Measurements from ENCODE around the gene FGFR3.

FGFR3 gene

DNA sequence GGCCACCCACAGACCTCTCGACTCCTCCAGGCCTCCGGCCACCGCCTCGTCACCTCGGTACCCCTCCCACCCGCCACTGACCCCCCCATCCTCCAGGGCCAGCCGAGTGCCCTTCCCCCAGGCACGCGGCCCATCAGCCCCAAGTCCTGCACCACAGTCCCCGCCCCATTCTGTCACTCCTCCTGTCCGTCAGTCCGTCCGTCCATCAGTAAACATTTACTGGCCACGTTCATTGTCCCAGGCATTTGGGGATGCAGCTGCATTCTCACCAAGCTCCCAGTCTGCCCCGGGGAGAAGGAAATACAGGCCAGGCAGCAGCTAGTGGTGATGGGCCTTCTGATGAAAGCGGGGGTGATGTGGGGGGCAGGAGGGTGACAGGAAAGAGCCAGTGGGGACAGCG is 35.3 kb upstream of the FGFR3 start:
- no peaks in the 10 kb centered on the region for H3K4me1 ChIP-seq (ENCODE audit: control insufficient read depth, low read depth, low read length)
- WGBS (ENCODE audit: extremely low coverage, insufficient coverage, low lambda C conversion rate): no CpG with 5 or more reads among the region's 17 CpGs
- H3K79me2 ChIP-seq (ENCODE audit: control insufficient read depth, insufficient read depth, low read length): no peaks in the 10 kb centered on the region

GRCh38 chr4:1758306-1759121 is 34.6 kb upstream of the FGFR3 start:
- H2AK5ac ChIP-seq (ENCODE audit: low read length): no peak overlapping the region
- no peak for DNase-seq
- H2BK5ac ChIP-seq (ENCODE audit: low read length): no peak overlapping the region
- no peak overlapping the region for H3K23ac ChIP-seq (ENCODE audit: low read length)
- no peaks in the 10 kb centered on the region for H3K36me3 ChIP-seq (ENCODE audit: control insufficient read depth, insufficient read depth, low read length)
- no peak overlapping the region for H2BK120ac ChIP-seq (ENCODE audit: low read depth, low read length)
- no peak overlapping the region for H3K9ac ChIP-seq (ENCODE audit: low read length)
- no peak overlapping the region for H3K18ac ChIP-seq (ENCODE audit: low read length)
- no CpG with 5 or more reads among the region's 27 CpGs for WGBS (ENCODE audit: extremely low coverage, insufficient coverage, low lambda C conversion rate)
- H3K79me1 ChIP-seq (ENCODE audit: low read length): no peaks in the 10 kb centered on the region
- H3K27me3 ChIP-seq (ENCODE audit: insufficient read depth, low read length, poor library complexity): no peaks in the 10 kb centered on the region
- no peaks in the 10 kb centered on the region for H3K4me1 ChIP-seq (ENCODE audit: control insufficient read depth, low read depth, low read length)
- H4K8ac ChIP-seq (ENCODE audit: low read depth, low read length): no peak overlapping the region
- H3K4ac ChIP-seq (ENCODE audit: low read depth, low read length): no peak overlapping the region
- H3K4me2 ChIP-seq (ENCODE audit: low read length): no peak overlapping the region
- H4K5ac ChIP-seq (ENCODE audit: low read length): no peak overlapping the region
- H3K27ac ChIP-seq (ENCODE audit: low read depth, low read length): no peak overlapping the region
- no peak overlapping the region for H3K56ac ChIP-seq (ENCODE audit: low read length)
- H3K4me3 ChIP-seq (ENCODE audit: low read length): no peak overlapping the region
- H3K79me2 ChIP-seq (ENCODE audit: control insufficient read depth, insufficient read depth, low read length): no peaks in the 10 kb centered on the region
- no peak overlapping the region for H2BK15ac ChIP-seq (replicated peaks; ENCODE audit: low read depth)

More for the DNA sequence above, 35.3 kb upstream of the FGFR3 start:
- Histone ChIP-seq H3K18ac (ENCODE audit: low read length) (no peak overlapping the region), H2BK5ac (ENCODE audit: low read length) (no peak overlapping the region), H3K4ac (ENCODE audit: low read depth, low read length) (no peak overlapping the region), H3K36me3 (ENCODE audit: control insufficient read depth, insufficient read depth, low read length) (no peaks in the 10 kb centered on the region), H2BK15ac (replicated peaks; ENCODE audit: low read depth) (no peak overlapping the region), H3K56ac (ENCODE audit: low read length) (no peak overlapping the region), H2BK120ac (ENCODE audit: low read depth, low read length) (no peak overlapping the region), H3K23ac (ENCODE audit: low read length) (no peak overlapping the region), H3K4me2 (ENCODE audit: low read length) (no peak overlapping the region), H3K9ac (ENCODE audit: low read length) (no peak overlapping the region), H4K8ac (ENCODE audit: low read depth, low read length) (no peak overlapping the region), H3K79me1 (ENCODE audit: low read length) (no peaks in the 10 kb centered on the region), H3K4me3 (ENCODE audit: low read length) (no peak overlapping the region), H4K5ac (ENCODE audit: low read length) (no peak overlapping the region), H3K27ac (ENCODE audit: low read depth, low read length) (no peak overlapping the region), H3K27me3 (ENCODE audit: insufficient read depth, low read length, poor library complexity) (no peaks in the 10 kb centered on the region), H2AK5ac (ENCODE audit: low read length) (no peak overlapping the region)
- no peak for DNase-seq

- no peak overlapping the region for H4K5ac ChIP-seq (ENCODE audit: low read length)
- H2BK5ac ChIP-seq (ENCODE audit: low read length): no peak overlapping the region
- no peak overlapping the region for H3K18ac ChIP-seq (ENCODE audit: low read length)
- H3K36me3 ChIP-seq (ENCODE audit: control insufficient read depth, insufficient read depth, low read length): no peaks in the 10 kb centered on the region
- H3K27me3 ChIP-seq (ENCODE audit: insufficient read depth, low read length, poor library complexity): no peaks in the 10 kb centered on the region
- H2BK15ac ChIP-seq (replicated peaks; ENCODE audit: low read depth): no peak overlapping the region
- H3K23ac ChIP-seq (ENCODE audit: low read length): no peak overlapping the region
- no CpG with 5 or more reads among the region's 19 CpGs for WGBS (ENCODE audit: extremely low coverage, insufficient coverage, low lambda C conversion rate)
- no peaks in the 10 kb centered on the region for H3K4me1 ChIP-seq (ENCODE audit: control insufficient read depth, low read depth, low read length)
- no peak overlapping the region for H3K9ac ChIP-seq (ENCODE audit: low read length)
- no peak overlapping the region for H4K8ac ChIP-seq (ENCODE audit: low read depth, low read length)
- no peaks in the 10 kb centered on the region for H3K79me1 ChIP-seq (ENCODE audit: low read length)
- no peak overlapping the region for H3K4me2 ChIP-seq (ENCODE audit: low read length)
- no peak overlapping the region for H3K56ac ChIP-seq (ENCODE audit: low read length)
- H3K27ac ChIP-seq (ENCODE audit: low read depth, low read length): no peak overlapping the region
- H3K4me3 ChIP-seq (ENCODE audit: low read length): no peak overlapping the region
- no peak overlapping the region for H2BK120ac ChIP-seq (ENCODE audit: low read depth, low read length)
- no peak overlapping the region for H2AK5ac ChIP-seq (ENCODE audit: low read length)
- H3K79me2 ChIP-seq (ENCODE audit: control insufficient read depth, insufficient read depth, low read length): no peaks in the 10 kb centered on the region
- no peak for DNase-seq
- H3K4ac ChIP-seq (ENCODE audit: low read depth, low read length): no peak overlapping the region
These were observed 33.8 kb upstream of the FGFR3 start for GRCh38 chr4:1759170-1759817.

DNA sequence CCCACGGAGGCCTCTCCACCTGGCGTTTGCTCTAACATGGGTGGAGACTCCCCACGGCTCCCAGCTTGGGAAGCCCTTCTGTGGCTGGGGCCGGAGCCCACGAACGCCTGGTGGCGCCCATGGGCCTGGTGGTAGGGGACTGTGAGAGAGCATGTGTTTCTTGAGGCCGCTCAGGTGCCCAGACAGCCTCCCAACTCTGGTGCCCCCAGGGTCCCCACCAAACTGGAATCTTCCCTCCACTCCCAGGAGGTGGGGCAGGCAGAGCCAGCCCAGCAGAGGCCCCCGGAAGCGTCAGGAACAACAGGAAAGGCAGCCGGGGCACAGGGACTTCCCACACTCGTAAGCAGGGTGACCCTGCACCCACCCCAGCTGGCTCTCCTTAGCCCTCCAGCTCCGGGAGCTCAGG is 33.3 kb upstream of the FGFR3 start:
- no peak overlapping the region for H3K9ac ChIP-seq (ENCODE audit: low read length)
- no peak for DNase-seq
- H3K4me1 ChIP-seq (ENCODE audit: control insufficient read depth, low read depth, low read length): no peaks in the 10 kb centered on the region
- no peaks in the 10 kb centered on the region for H3K79me2 ChIP-seq (ENCODE audit: control insufficient read depth, insufficient read depth, low read length)
- H2BK5ac ChIP-seq (ENCODE audit: low read length): no peak overlapping the region
- H3K36me3 ChIP-seq (ENCODE audit: control insufficient read depth, insufficient read depth, low read length): no peaks in the 10 kb centered on the region
- no peak overlapping the region for H3K23ac ChIP-seq (ENCODE audit: low read length)
- H3K79me1 ChIP-seq (ENCODE audit: low read length): no peaks in the 10 kb centered on the region
- no peak overlapping the region for H2BK120ac ChIP-seq (ENCODE audit: low read depth, low read length)
- H3K18ac ChIP-seq (ENCODE audit: low read length): no peak overlapping the region
- no CpG with 5 or more reads among the region's 13 CpGs for WGBS (ENCODE audit: extremely low coverage, insufficient coverage, low lambda C conversion rate)
- no peak overlapping the region for H4K5ac ChIP-seq (ENCODE audit: low read length)
- no peak overlapping the region for H3K4ac ChIP-seq (ENCODE audit: low read depth, low read length)
- no peak overlapping the region for H3K27ac ChIP-seq (ENCODE audit: low read depth, low read length)
- no peak overlapping the region for H2AK5ac ChIP-seq (ENCODE audit: low read length)
- no peak overlapping the region for H3K4me2 ChIP-seq (ENCODE audit: low read length)
- no peak overlapping the region for H3K4me3 ChIP-seq (ENCODE audit: low read length)
- H2BK15ac ChIP-seq (replicated peaks; ENCODE audit: low read depth): no peak overlapping the region
- no peak overlapping the region for H3K56ac ChIP-seq (ENCODE audit: low read length)
- H4K8ac ChIP-seq (ENCODE audit: low read depth, low read length): no peak overlapping the region
- no peaks in the 10 kb centered on the region for H3K27me3 ChIP-seq (ENCODE audit: insufficient read depth, low read length, poor library complexity)

DNA sequence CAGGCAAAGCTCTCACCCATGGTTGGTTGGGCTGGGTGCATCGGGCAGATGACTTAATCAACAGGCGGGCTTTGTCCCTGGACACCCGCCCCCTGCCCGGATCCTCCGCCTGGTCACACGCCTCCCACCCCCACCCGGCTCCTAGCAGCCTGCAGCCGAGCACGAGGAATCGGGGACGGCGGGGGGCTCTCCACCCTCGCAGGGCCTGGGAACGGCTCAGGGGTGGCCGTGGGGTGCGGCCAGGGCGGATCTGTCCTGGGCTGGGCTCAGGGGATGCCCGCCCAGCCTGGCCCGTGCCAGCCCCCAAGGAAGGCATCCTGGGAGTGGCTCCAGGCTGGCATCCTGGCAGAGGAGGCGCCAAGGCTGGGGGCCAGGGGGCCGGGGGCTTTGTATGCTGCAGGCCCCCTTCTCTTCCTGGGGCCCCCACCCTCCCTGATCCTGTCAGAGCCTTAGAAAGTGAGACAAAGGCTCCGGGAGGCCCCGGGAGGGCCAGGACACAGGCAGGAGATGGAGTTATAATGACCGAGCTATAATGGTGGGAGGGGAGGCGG is 32.5 kb upstream of the FGFR3 start:
- Histone ChIP-seq H2AK5ac (ENCODE audit: low read length) (no peak overlapping the region), H2BK15ac (replicated peaks; ENCODE audit: low read depth) (no peak overlapping the region), H3K18ac (ENCODE audit: low read length) (no peak overlapping the region), H3K56ac (ENCODE audit: low read length) (no peak overlapping the region), H3K9ac (ENCODE audit: low read length) (no peak overlapping the region), H3K27me3 (ENCODE audit: insufficient read depth, low read length, poor library complexity) (no peaks in the 10 kb centered on the region), H3K36me3 (ENCODE audit: control insufficient read depth, insufficient read depth, low read length) (no peaks in the 10 kb centered on the region), H3K4ac (ENCODE audit: low read depth, low read length) (no peak overlapping the region), H3K27ac (ENCODE audit: low read depth, low read length) (no peak overlapping the region), H3K79me1 (ENCODE audit: low read length) (no peaks in the 10 kb centered on the region), H4K5ac (ENCODE audit: low read length) (no peak overlapping the region), H3K4me2 (ENCODE audit: low read length) (no peak overlapping the region), H2BK120ac (ENCODE audit: low read depth, low read length) (no peak overlapping the region), H3K4me3 (ENCODE audit: low read length) (no peak overlapping the region), H2BK5ac (ENCODE audit: low read length) (no peak overlapping the region), H3K23ac (ENCODE audit: low read length) (no peak overlapping the region), H3K79me2 (ENCODE audit: control insufficient read depth, insufficient read depth, low read length) (no peaks in the 10 kb centered on the region), H4K8ac (ENCODE audit: low read depth, low read length) (no peak overlapping the region), H3K4me1 (ENCODE audit: control insufficient read depth, low read depth, low read length) (no peaks in the 10 kb centered on the region)
- WGBS (ENCODE audit: extremely low coverage, insufficient coverage, low lambda C conversion rate): no CpG with 5 or more reads among the region's 25 CpGs
- no peak for DNase-seq

Measured in mesendoderm (in vitro differentiated cells).